Measurements from ENCODE around the gene PHYKPL. TPM values are rescaled to one million over a fixed set of nuclear protein-coding genes. Genes with fewer than 3 reads are reported as not detected.

The PHYKPL gene
- total and polyA plus RNA-seq, 2 of the 13 experiments (the other 11 are each of a cell fraction or from before 2014, with no cell fraction given), result 18.0 to 78.6 TPM

DNA sequence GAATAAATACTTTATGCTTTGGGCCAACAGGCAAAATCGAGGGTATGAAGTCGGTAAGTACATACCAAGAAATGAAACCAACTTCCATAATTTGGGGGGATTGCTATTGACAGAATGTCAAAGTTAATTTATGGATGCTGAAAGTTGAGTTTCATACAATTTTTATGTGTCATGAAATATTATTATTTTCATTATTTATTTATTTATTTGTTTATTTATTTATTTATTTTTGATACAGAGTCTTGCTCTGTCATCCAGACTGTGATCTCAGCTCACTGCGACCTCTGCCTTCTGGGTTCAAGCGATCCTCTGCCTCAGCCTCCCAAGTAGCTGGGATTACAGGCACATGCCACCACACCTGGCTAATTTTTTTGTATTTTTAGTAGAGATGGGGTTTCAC, 40.9 kb downstream of the PHYKPL start (continued):
- TF ChIP-seq AKNA (CRISPR knock-in tag; IDR thresholded peaks at IDR 0.05; ENCODE audit: borderline replicate concordance), result no peak

DNA sequence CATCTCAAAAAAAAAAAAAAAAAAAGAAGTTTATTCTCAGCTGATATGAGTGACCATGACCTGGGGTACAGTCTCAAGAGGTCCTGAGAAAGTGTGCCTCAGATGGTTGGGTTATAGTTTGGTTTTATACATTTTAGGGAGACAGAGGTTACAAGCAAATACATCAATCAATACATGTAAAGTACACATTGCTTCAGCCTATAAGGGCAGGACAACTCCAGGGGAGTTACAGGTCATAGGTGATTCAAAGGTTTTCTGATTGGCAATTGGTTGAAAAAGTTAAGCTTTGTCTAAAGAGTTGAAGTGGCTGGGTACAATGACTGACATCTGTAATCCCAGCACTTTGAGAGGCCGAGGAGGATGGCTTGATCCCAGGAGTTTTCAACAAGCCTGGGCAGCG, 43.2 kb downstream of the PHYKPL start:
- DNase-seq (ENCODE audit: low spot score) (no peak), ATAC-seq (peak; percentile 56; the same call in 2 of the 3 replicates), FAIRE-seq (no peak)
- H3K9ac ChIP-seq (ENCODE audit: insufficient read depth, low read depth, low read length), result no peak overlapping the region
- H4K20me1 ChIP-seq (ENCODE audit: insufficient read depth, low read length), result no peaks in the 10 kb centered on the region
- POLR2A ChIA-PET, result interaction anchor here (1.6 kb wide), 1 partner anchor 15 kb away, joined by 11 read pairs; the partner anchor contains the start of gene HNRNPAB
- H3K4me2 ChIP-seq (ENCODE audit: low read depth, low read length), result no peak overlapping the region
- no peaks in the 10 kb centered on the region for H3K36me3 ChIP-seq (replicated peaks in 1 of 2; ENCODE audit: control insufficient read depth in 1 of 2, insufficient read depth in 2 of 2, low read length in 2 of 2)
- BruUV-seq (replicated peaks), result no TSS peak
- WGBS (ENCODE audit: low lambda C conversion rate), result 0% methylated on average over 2 of the region's 2 CpGs
- no peak overlapping the region for H3K4me3 ChIP-seq (replicated peaks in 1 of 3; ENCODE audit: insufficient read depth in 1 of 3, low read depth in 2 of 3, low read length in 3 of 3)
- H3K27ac ChIP-seq (ENCODE audit: extremely low read length, insufficient read depth, low read length), result no peak overlapping the region
- H3K79me2 ChIP-seq (ENCODE audit: insufficient read depth, low read length), result no peaks in the 10 kb centered on the region
- CTCF ChIA-PET (ENCODE audit: low intra/inter-chr PET ratio, low total read pairs), result no interaction called here
- H3K9me3 ChIP-seq (ENCODE audit: low read length), result no peaks in the 10 kb centered on the region
- H2AFZ ChIP-seq (ENCODE audit: low read length), result no peak overlapping the region
- in situ Hi-C loops (cut with HindIII; ENCODE audit: extremely low pct_ligation_motif_present, low pct_unique_long_range_greater_than_20kb) (no loop called here), intact Hi-C loops (cut with micrococcal nuclease; ENCODE audit: unreplicated experiment) (no loop called here)
- H3K4me1 ChIP-seq (ENCODE audit: insufficient read depth, low read length), result peaks cover 2% of the 10 kb centered on the region; the same call in 1 of the 2 replicates
- H3K27me3 ChIP-seq (ENCODE audit: control insufficient read depth in 1 of 2, insufficient read depth in 2 of 2, low read length in 2 of 2), result peaks cover 0 to 13% of the 10 kb centered on the region in 2 experiments; a peak in 2 of 5 replicates
- TF ChIP-seq NR2C2 (CRISPR knock-in tag; IDR thresholded peaks at IDR 0.05; ENCODE audit: borderline replicate concordance) (0 out of 2 replicates have a peak, but pooled peaks have one; percentile 34), ZKSCAN5 (CRISPR knock-in tag; IDR thresholded peaks at IDR 0.05) (no peak)
